ENCODE measurements around the gene MAPK1. TPM values are rescaled to one million over a fixed set of nuclear protein-coding genes. Genes with fewer than 3 reads are reported as not detected.
"Not testable (repeated sequence)": the region's sequence is repeated elsewhere in the genome, so short reads cannot be mapped to it uniquely, and the experiment has no call there.

The MAPK1 gene
- polyA plus RNA-seq, 1 experiment: 154 TPM

DNA sequence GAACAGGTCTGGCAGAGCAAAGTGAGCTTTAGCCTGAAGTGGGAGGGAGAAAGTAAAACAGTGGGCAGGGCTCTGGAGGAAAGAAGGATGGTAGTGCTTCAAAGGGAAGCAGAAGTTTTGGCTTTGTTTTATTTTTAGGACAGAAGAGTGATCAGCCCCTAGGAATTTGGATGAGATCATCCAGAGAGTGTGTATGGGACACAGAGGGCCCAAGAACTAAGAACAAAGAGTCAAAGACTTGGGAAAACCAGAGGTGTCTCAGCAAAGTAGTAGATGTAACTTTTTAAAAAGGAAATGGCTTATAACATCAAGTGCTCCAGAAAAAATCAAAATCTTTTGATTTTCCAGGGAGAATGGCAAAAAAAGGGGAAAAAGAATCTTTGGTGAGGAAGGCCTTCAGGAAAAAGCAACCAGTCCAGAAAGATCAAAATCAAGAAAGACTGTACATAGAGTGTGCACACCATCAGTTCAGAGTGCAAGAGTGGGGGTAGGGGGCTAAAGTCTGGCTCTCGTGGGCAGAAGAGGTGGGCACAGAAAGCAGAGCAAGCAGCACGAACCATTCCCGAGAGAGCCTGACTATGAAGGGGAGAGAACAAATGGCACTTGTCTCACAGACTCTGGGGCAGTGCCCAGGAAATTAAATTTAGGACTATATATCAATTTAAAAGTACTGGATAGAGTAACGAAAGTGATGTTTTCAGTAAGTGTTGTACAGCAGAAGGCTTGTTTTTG lies 30.0 kb downstream of the MAPK1 start:
- TF ChIP-seq CTCF (IDR thresholded peaks at IDR 0.05; ENCODE audit: low read depth, low read length): no peak
- H3K4me3 ChIP-seq (ENCODE audit: low read depth, low read length): peak overlapping the region; percentile 39
- POLR2A ChIA-PET: interaction anchor here (0.7 kb wide), 1 partner anchor 9 kb away, joined by 3 read pairs; no protein-coding TSS in a partner anchor

DNA sequence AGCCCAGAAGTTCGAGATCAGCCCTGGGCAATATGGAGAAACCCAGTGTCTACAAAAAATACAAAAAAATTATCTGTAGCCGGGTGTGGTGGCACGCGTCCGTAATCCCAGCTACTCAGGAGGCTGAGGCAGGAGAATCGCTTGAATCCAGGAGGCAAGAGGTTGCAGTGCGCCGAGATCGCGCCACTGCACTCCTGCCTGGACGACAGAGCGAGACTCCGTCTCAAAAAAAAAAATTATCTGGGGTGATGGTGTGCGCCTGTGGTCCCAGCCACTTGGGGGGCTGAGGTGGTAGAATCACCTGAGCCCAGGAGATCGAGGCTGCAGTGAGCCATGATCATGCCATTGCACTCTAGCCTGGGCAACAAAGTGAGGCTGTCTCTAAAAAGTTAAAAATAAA lies 31.0 kb downstream of the MAPK1 start:
- H3K9me3 ChIP-seq (ENCODE audit: control insufficient read depth, insufficient read depth, low read length); H3K4me3 ChIP-seq (ENCODE audit: low read depth, low read length); H3K27me3 ChIP-seq (ENCODE audit: control insufficient read depth, insufficient read depth, low read length); CTCF ChIA-PET; DNase-seq (ENCODE audit: low read depth, low spot score); H3K27ac ChIP-seq (ENCODE audit: low read depth, low read length): not testable (repeated sequence)
- POLR2A ChIA-PET: interaction anchor here (0.7 kb wide), 1 partner anchor 10 kb away, joined by 3 read pairs; no protein-coding TSS in a partner anchor

More for the DNA sequence above, 30.0 kb downstream of the MAPK1 start:
- Histone ChIP-seq H3K9me3 (ENCODE audit: control insufficient read depth, insufficient read depth, low read length) (no peaks in the 10 kb centered on the region), H3K27me3 (ENCODE audit: control insufficient read depth, insufficient read depth, low read length) (no peaks in the 10 kb centered on the region), H3K27ac (ENCODE audit: low read depth, low read length) (peak overlapping the region; percentile 99)
- peak; percentile 73 for DNase-seq (ENCODE audit: low read depth, low spot score)
- CTCF ChIA-PET: no interaction called here

- Histone ChIP-seq H3K4me3 (ENCODE audit: low read depth, low read length) (no peak overlapping the region), H3K27ac (ENCODE audit: low read depth, low read length) (no peak overlapping the region), H3K27me3 (ENCODE audit: control insufficient read depth, insufficient read depth, low read length) (no peaks in the 10 kb centered on the region), H3K9me3 (ENCODE audit: control insufficient read depth, insufficient read depth, low read length) (no peaks in the 10 kb centered on the region)
- TF ChIP-seq CTCF (IDR thresholded peaks at IDR 0.05; ENCODE audit: low read depth, low read length): no peak
- DNase-seq (ENCODE audit: low read depth, low spot score): no peak
- POLR2A ChIA-PET: no interaction called here
- CTCF ChIA-PET: no interaction called here
Measured at GRCh38 chr22:21835378-21835777, 32.1 kb downstream of the MAPK1 start.

DNA sequence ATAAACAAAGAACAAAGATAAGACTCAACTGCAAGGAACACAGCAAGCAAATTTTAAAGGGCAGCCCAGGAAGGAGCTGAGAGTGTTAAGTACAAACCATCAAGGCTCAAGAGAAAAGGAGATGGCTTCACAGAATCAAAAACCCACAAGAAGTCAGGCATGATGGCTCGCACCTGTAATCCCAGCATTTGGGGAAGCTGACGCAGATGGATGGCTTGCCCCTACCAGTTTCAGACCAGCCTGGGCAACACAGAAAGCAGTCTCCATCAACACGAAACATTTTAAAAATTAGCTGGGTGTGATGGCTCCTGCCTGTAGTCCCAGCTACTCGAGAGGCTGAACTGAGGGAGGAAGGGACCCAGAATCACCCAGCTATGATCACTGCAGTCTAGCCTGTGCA lies 32.6 kb downstream of the MAPK1 start:
- DNase-seq (ENCODE audit: low read depth, low spot score): no peak
- TF ChIP-seq CTCF (IDR thresholded peaks at IDR 0.05; ENCODE audit: low read depth, low read length): no peak
- no peak overlapping the region for H3K4me3 ChIP-seq (ENCODE audit: low read depth, low read length)
- CTCF ChIA-PET: no interaction called here
- H3K9me3 ChIP-seq (ENCODE audit: control insufficient read depth, insufficient read depth, low read length): no peaks in the 10 kb centered on the region
- POLR2A ChIA-PET: no interaction called here
- no peaks in the 10 kb centered on the region for H3K27me3 ChIP-seq (ENCODE audit: control insufficient read depth, insufficient read depth, low read length)
- H3K27ac ChIP-seq (ENCODE audit: low read depth, low read length): no peak overlapping the region

- POLR2A ChIA-PET: no interaction called here
- TF ChIP-seq CTCF (IDR thresholded peaks at IDR 0.05; ENCODE audit: low read depth, low read length): no peak
- no peaks in the 10 kb centered on the region for H3K9me3 ChIP-seq (ENCODE audit: control insufficient read depth, insufficient read depth, low read length)
- no peaks in the 10 kb centered on the region for H3K27me3 ChIP-seq (ENCODE audit: control insufficient read depth, insufficient read depth, low read length)
- no peak overlapping the region for H3K4me3 ChIP-seq (ENCODE audit: low read depth, low read length)
- H3K27ac ChIP-seq (ENCODE audit: low read depth, low read length): no peak overlapping the region
- no peak for DNase-seq (ENCODE audit: low read depth, low spot score)
- CTCF ChIA-PET: no interaction called here
Measured at GRCh38 chr22:21832291-21833290, 34.9 kb downstream of the MAPK1 start.

All from AG04450 (cell line).